CD8-positive, alpha-beta memory T cell (primary cell): ENCODE data around the gene ELP5. TPM values are rescaled to one million over a fixed set of nuclear protein-coding genes. Genes with fewer than 3 reads are reported as not detected.

Experiments
- CTCF ChIA-PET: fragments of 350-600 bp; sonication (Branson Sonifier 250); formaldehyde crosslinking; loops from one replicate; lab custom pipeline; 2021; ENCODE audit warnings: antibody characterized with exemption; lab: Charles Lee
- POLR2A ChIA-PET: fragments of 350-600 bp; sonication (Branson Sonifier 250); formaldehyde crosslinking; loops from one replicate; lab custom pipeline; 2021; ENCODE audit warnings: antibody characterized with exemption; lab: Charles Lee
- DNase-seq, 5 donors: peaks; one replicate each; pipeline versions ENCODE4 v3.0.0 to v3.0.0-alpha.2; 2020 to 2022; ENCODE audit warnings: mixed read lengths in 1 of 5
- H3K27ac ChIP-seq: one replicate; pipeline ENCODE4 v1.7.0; 2013; ENCODE audit warnings: low read depth, mild to moderate bottlenecking, low read length, moderate library complexity
- H3K27me3 ChIP-seq: 2 replicates; pipeline ENCODE4 v1.7.0; 2013; ENCODE audit warnings: low read length, mild to moderate bottlenecking; ENCODE audit not compliant: insufficient read depth, poor library complexity, severe bottlenecking
- H3K36me3 ChIP-seq: 2 replicates; pipeline ENCODE4 v1.7.0; 2013; ENCODE audit warnings: mild to moderate bottlenecking, low read length, moderate library complexity; ENCODE audit not compliant: insufficient read depth
- H3K4me1 ChIP-seq: 2 replicates; pipeline ENCODE4 v1.7.0; 2013; ENCODE audit warnings: mild to moderate bottlenecking, low read length, moderate library complexity; ENCODE audit not compliant: insufficient read depth
- H3K4me3 ChIP-seq: 2 replicates; pipeline ENCODE4 v1.7.0; 2013; ENCODE audit warnings: mild to moderate bottlenecking, low read length
- H3K9me3 ChIP-seq: 2 replicates; pipeline ENCODE4 v1.7.0; 2013; ENCODE audit warnings: mild to moderate bottlenecking, low read length
- H3K27ac Mint-ChIP-seq, 8 donors: one replicate each; pipeline ENCODE4 v1.8.0; 2020 to 2021; ENCODE audit warnings: mixed read lengths in 8 of 8, mild to moderate bottlenecking in 6 of 8, inconsistent platforms in 3 of 8, moderate library complexity in 3 of 8
- H3K27me3 Mint-ChIP-seq, 2 donors: one replicate each; pipeline ENCODE4 v1.8.0; 2020 to 2021; ENCODE audit warnings: mixed read lengths in 2 of 2, mild to moderate bottlenecking in 1 of 2, moderate library complexity in 1 of 2
- H3K36me3 Mint-ChIP-seq, 3 donors: one replicate each; pipeline ENCODE4 v1.8.0; 2020 to 2021; ENCODE audit warnings: mixed read lengths in 3 of 3, inconsistent platforms in 1 of 3, mild to moderate bottlenecking in 1 of 3
- H3K4me1 Mint-ChIP-seq, 3 donors: one replicate each; pipeline ENCODE4 v1.8.0; 2020 to 2021; ENCODE audit warnings: mixed read lengths in 3 of 3, inconsistent platforms in 1 of 3, mild to moderate bottlenecking in 1 of 3
- H3K4me3 Mint-ChIP-seq, 7 donors: one replicate each; pipeline ENCODE4 v1.8.0; 2020 to 2021; ENCODE audit warnings: mixed read lengths in 7 of 7, mild to moderate bottlenecking in 6 of 7, moderate library complexity in 4 of 7, inconsistent platforms in 2 of 7
- H3K9me3 Mint-ChIP-seq, 5 donors: one replicate each; pipeline ENCODE4 v1.8.0; 2020 to 2022; ENCODE audit warnings: mixed read lengths in 5 of 5, mild to moderate bottlenecking in 3 of 5, moderate library complexity in 2 of 5, inconsistent platforms in 1 of 5
- polyA plus RNA-seq: library from polyadenylated mRNA; unstranded; fragments of 300-500 nt; fragmentation: Illumina TruSeq; gene quantifications from one replicate; pipeline ENCODE4 v1.2.3, GENCODE V29; 2021
- total RNA-seq, 2 experiments: library from RNA; stranded (reverse); gene quantifications; one replicate each; pipeline ENCODE4 v1.2.3, GENCODE V29; 2021

The ELP5 gene
- total and polyA plus RNA-seq, 3 experiments from 2014 or later = 84.8 to 111 (median 106) TPM

DNA sequence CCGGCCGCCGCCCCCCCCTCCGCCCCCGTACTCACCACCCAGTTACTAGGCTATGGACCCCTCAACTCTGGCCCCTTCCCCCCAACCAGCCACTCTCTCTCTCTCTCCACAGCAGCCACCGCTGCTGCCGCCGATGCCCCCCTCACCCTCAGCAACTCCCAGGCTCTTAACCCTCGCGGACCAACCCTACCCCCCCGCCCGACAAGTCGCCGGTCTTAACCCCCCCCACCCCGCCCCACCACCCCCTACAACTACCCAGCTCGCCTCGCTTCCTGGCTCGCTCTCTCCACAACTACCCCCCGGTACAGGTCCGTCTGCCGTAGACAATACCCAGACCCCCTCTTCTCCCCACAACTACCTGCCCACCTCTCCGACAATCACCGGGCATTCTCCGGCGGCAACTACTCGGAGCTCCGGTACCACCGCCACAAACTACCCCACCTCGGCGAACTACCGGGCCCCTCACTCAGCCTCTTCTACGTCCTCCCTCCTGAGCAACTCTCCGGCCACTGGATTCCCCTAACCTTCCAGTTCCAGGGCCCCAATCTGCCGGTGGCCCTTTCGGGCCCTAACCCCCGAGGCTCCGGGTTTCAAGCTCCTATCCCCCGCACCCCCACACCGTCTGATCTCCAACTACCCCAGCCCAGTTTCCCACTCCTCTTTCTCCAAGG, 13.5 kb upstream of the ELP5 start:
- Histone ChIP-seq H3K4me3 (peak overlapping the region; percentile 83), H3K27ac (peak overlapping the region; percentile 90), H3K36me3 (peaks cover 20% of the 10 kb centered on the region), H3K27me3 (no peaks in the 10 kb centered on the region), H3K4me1 (peaks cover 45% of the 10 kb centered on the region), H3K9me3 (no peaks in the 10 kb centered on the region)
- peak in 3 of 5 donors; percentile 11 to 65 (median 50) for DNase-seq
- POLR2A ChIA-PET = interaction anchor here (0.7 to 4.3 kb wide), 7 partner anchors 12 to 449 kb away, joined by 4 to 31 read pairs (median 6); partner anchors contain the start of genes ACADVL, CTDNEP1, DLG4 and ELP5
- Mint-ChIP-seq H3K27me3 (peaks cover 0 to 11% of the 10 kb centered on the region in 2 donors), H3K27ac (peak overlapping the region; percentile 85 to 99 (median 96)), H3K4me1 (peaks cover 54 to 72% (median 61%) of the 10 kb centered on the region in 3 donors), H3K4me3 (peak overlapping the region; percentile 93 to 99 (median 96)), H3K36me3 (peaks cover 0 to 75% (median 21%) of the 10 kb centered on the region in 3 donors), H3K9me3 (peaks cover 0 to 3% (median 0%) of the 10 kb centered on the region in 5 donors)
- CTCF ChIA-PET = interaction anchor here (0.9 to 1.6 kb wide), 4 partner anchors 13 to 449 kb away, joined by 4 read pairs; partner anchors contain the start of genes CTDNEP1 and TP53

DNA sequence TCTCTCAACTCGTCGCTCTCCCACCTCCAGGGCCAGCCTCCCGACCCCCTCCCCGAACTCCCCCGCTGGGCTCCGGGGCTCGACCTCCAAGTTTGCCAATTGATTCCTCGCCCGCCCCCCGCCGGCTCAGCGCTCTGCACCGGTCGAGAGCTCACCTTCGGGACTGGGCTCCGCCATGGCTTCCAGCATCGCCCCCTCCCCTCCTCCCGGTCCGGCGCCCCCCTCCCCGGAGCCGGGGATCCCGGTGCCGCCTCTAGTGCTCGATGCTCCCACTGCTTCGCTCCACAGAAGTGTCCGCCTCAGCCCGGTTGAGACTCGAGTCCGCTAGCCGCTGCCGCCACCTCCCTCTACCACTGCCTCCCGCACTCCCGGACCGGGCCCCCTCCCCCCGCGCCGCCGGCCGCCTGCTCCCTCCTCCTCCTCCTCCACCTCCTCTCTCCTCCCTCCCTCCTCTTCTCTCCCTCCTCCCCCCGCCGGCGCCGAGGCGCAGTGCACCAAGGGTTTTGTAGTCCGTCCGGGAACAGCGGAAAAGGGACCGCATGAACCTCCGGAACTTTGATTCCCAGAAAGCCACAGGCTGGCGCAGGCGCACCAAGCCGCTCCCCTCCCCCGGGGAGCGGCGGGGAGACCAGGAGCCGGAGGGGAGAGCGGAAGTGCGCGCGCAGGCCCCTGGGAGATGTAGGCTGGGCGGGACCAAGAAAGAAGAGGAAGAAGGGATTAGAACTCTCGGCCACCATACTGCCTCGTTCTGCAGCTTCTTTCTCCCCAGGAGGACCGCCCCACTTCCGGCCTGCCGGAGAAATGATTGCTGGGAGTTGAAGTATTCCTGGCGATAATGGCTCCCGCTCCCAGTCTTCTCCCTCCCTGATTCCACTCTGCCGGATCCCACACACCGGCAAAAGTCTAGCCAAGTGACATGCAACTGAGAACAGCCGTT, 12.7 kb upstream of the ELP5 start, which contains the start of gene PHF23:
Gene PHF23 (minus strand): TSS at position 367 of the 937 bp plus-strand sequence. CDS start 178 bp downstream, at position 189.
- ChIA-PET CTCF (interaction anchor here (1.2 to 2.6 kb wide), 2 partner anchors 10 to 19 kb away, joined by 5 to 13 read pairs; partner anchors contain the start of genes ACADVL and DLG4), POLR2A (interaction anchor here (0.6 to 4.3 kb wide), 9 partner anchors 12 to 448 kb away, joined by 3 to 31 read pairs (median 6); partner anchors contain the start of genes ACADVL, CTDNEP1, DLG4 and ELP5)
- Mint-ChIP-seq H3K36me3 (peaks cover 0 to 76% (median 23%) of the 10 kb centered on the region in 3 donors), H3K27me3 (peaks cover 0 to 11% of the 10 kb centered on the region in 2 donors), H3K27ac (peak within 1 kb of the TSS; percentile 88 to 100 (median 98)), H3K4me1 (peaks cover 51 to 67% (median 57%) of the 10 kb centered on the region in 3 donors), H3K9me3 (peaks cover 0 to 3% (median 0%) of the 10 kb centered on the region in 5 donors), H3K4me3 (peak within 1 kb of the TSS; percentile 93 to 99 (median 96))
- DNase-seq = peak; percentile 95 to 97 (median 97)
- Histone ChIP-seq H3K4me3 (peak within 1 kb of the TSS; percentile 83), H3K4me1 (peaks cover 41% of the 10 kb centered on the region), H3K9me3 (no peaks in the 10 kb centered on the region), H3K27ac (peak within 1 kb of the TSS; percentile 90), H3K36me3 (peaks cover 25% of the 10 kb centered on the region), H3K27me3 (no peaks in the 10 kb centered on the region)

DNA sequence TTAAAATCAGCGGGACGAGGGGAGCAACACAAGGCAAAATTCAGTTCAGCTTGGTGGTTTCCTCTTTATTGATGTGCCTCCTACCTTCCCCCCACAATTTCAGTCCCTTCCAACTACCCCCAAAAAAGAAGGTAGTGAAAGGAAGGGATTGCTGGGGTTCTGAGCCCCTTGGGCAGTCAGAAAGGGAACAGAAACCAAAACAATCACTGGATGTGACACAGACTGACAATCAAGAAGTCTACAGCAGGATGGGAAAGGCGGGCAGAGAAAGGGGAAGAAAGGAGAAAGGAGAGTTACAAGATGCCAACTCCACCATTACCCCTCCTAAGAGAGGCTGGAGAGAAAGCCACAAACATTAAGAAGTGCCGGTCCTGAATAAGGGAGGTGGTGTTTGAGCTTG, 11.6 kb upstream of the ELP5 start:
- ChIA-PET POLR2A (interaction anchor here (0.7 to 4.3 kb wide), 4 partner anchors 11 to 343 kb away, joined by 3 to 31 read pairs (median 10); partner anchors contain the start of genes ACADVL, CTDNEP1, DLG4 and ELP5), CTCF (interaction anchor here (1.2 to 2.6 kb wide), 2 partner anchors 9 to 20 kb away, joined by 5 to 13 read pairs; partner anchors contain the start of genes ACADVL and DLG4)
- peak overlapping the region in 7 of 8 donors; percentile 88 to 100 (median 99) for H3K27ac Mint-ChIP-seq
- Histone ChIP-seq H3K36me3 (peaks cover 26% of the 10 kb centered on the region), H3K4me3 (no peak overlapping the region), H3K27ac (no peak overlapping the region), H3K27me3 (no peaks in the 10 kb centered on the region), H3K9me3 (no peaks in the 10 kb centered on the region), H3K4me1 (peaks cover 35% of the 10 kb centered on the region)
- peaks cover 42 to 57% (median 47%) of the 10 kb centered on the region in 3 donors for H3K4me1 Mint-ChIP-seq
- DNase-seq = no peak
- H3K36me3 Mint-ChIP-seq = peaks cover 0 to 73% (median 23%) of the 10 kb centered on the region in 3 donors
- H3K27me3 Mint-ChIP-seq = peaks cover 0 to 11% of the 10 kb centered on the region in 2 donors
- H3K4me3 Mint-ChIP-seq = peak overlapping the region; percentile 93 to 99 (median 96)
- H3K9me3 Mint-ChIP-seq = peaks cover 0 to 3% (median 0%) of the 10 kb centered on the region in 5 donors

DNA sequence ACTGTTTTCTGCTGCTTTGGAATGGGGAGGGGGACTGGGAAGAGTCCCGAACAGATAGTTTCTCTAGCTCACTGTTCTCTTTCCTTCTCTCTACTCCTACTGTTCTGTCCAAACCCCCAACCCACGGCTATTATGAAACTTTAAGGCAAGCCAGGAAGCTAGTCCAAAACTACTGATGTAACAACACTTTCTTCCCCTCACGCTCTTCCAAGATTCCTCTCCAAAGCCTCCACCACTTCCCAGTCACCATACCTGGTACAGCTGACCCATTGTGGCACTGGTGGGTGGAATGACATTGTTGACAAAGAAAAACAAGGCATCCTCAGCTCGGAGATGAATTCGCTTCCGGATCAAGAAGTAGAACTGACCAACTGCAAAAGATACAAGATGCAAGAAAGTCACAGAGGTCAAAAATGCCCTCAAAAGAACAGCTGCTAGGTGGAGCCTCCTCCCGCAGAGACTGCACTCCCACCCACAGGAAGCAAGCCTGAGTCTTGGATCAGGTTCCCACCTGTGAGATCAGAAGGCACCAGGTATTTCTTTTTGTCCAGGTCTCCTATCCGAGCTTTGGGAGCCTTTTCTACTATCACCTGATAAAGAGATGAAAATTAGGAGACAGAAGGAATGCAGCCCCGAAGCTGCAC, 10.8 kb upstream of the ELP5 start:
- Histone ChIP-seq H3K4me3 (peak overlapping the region; percentile 78), H3K27ac (peak overlapping the region; percentile 69), H3K27me3 (no peaks in the 10 kb centered on the region), H3K4me1 (peaks cover 35% of the 10 kb centered on the region), H3K9me3 (no peaks in the 10 kb centered on the region), H3K36me3 (peaks cover 26% of the 10 kb centered on the region)
- Mint-ChIP-seq H3K9me3 (peaks cover 0 to 3% (median 0%) of the 10 kb centered on the region in 5 donors), H3K36me3 (peaks cover 0 to 71% (median 20%) of the 10 kb centered on the region in 3 donors), H3K4me1 (peaks cover 43 to 50% (median 47%) of the 10 kb centered on the region in 3 donors), H3K27ac (peak overlapping the region; percentile 96 to 100 (median 99)), H3K27me3 (peaks cover 0 to 11% of the 10 kb centered on the region in 2 donors), H3K4me3 (peak overlapping the region; percentile 93 to 98 (median 96))
- no peak for DNase-seq
- ChIA-PET POLR2A (interaction anchor here (1.5 to 4.3 kb wide), 4 partner anchors 10 to 95 kb away, joined by 4 to 16 read pairs (median 10); partner anchors contain the start of genes ACAP1, CTDNEP1, ELP5 and NEURL4), CTCF (interaction anchor here (1.1 to 2.6 kb wide), 3 partner anchors 21 to 195 kb away, joined by 3 to 13 read pairs (median 3); partner anchors contain the start of genes ACADVL, CLDN7 and DLG4)

DNA sequence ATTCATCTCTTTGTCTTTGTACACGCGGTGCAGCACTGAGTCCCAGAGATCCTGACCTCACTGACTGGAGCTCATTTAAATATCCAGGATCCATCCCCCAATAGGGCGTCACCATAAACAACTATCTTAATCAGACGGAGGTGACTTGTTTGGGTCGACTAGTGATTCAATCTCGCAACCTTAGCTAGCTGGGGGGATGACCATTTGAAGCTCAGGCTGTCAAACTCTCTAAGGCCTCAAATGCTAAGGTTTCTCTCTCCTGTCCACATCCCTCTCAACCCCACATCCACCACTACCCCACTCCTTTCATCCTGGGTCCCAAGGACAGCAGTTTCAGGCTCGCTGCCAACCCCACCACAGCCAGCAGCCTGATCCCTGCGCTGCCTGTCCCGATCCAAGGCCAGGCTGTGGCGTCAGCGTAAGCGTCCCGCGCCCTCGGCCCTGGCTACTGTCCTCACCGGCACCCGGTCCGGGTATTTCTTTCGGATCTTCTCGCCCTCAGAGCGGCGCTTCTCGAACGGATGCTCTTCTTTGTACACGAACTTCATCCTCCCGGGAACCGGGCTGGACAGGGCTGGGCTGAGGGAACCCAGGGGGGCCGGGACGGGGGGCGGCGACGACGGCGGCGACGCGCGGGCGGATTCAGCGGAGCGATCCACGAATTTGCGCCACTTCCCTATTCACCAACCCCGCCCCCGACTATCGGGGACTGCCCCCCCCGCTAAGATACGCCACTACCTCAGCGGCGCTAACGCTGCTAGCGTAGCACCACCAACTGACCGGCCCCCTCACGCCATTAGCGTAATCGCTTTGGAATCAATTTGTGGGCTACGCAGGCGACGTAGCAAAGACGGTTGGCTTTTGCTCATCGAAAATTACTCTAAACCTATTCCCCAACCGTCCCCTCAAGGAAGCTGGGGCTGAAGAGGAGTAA, 10.0 kb upstream of the ELP5 start, which contains the start of gene GABARAP:
Gene GABARAP (minus strand): TSS at position 667 of the 934 bp plus-strand sequence. CDS start 119 bp downstream, at position 548.
- ChIA-PET POLR2A (interaction anchor here (1.0 to 4.3 kb wide), 10 partner anchors 8 to 206 kb away, joined by 4 to 16 read pairs (median 8); partner anchors contain the start of genes ACADVL, ACAP1, CTDNEP1 and DLG4), CTCF (interaction anchor here (0.6 to 2.8 kb wide), 12 partner anchors 9 to 610 kb away, joined by 3 to 13 read pairs (median 3); partner anchors contain the start of genes ACADVL, CLDN7, CTDNEP1 and DLG4)
- Mint-ChIP-seq H3K9me3 (peaks cover 0 to 3% (median 0%) of the 10 kb centered on the region in 5 donors), H3K27ac (peak within 1 kb of the TSS; percentile 96 to 100 (median 99)), H3K36me3 (peaks cover 0 to 71% (median 22%) of the 10 kb centered on the region in 3 donors), H3K4me3 (peak within 1 kb of the TSS; percentile 93 to 98 (median 96)), H3K4me1 (peaks cover 41 to 48% (median 43%) of the 10 kb centered on the region in 3 donors), H3K27me3 (peaks cover 0 to 11% of the 10 kb centered on the region in 2 donors)
- H3K27me3 ChIP-seq = no peaks in the 10 kb centered on the region
- H3K4me1 ChIP-seq = peaks cover 35% of the 10 kb centered on the region
- peaks cover 35% of the 10 kb centered on the region for H3K36me3 ChIP-seq
- H3K9me3 ChIP-seq = no peaks in the 10 kb centered on the region
- peak within 1 kb of the TSS; percentile 78 for H3K4me3 ChIP-seq
- H3K27ac ChIP-seq = peak within 1 kb of the TSS; percentile 69
- peak; percentile 88 to 94 (median 90) for DNase-seq
